HT1080 (cell line): Measurements from ENCODE around the gene CLCN1. TPM values are rescaled to one million over a fixed set of nuclear protein-coding genes. Genes with fewer than 3 reads are reported as not detected.

Experiments
- DNase-seq: peaks from one replicate; pipeline ENCODE4 v3.0.0-alpha.2; 2015; ENCODE audit warnings: low read depth
- total RNA-seq: library from RNA; depleted of rRNA; stranded (reverse); fragments of >200 nt; shearing (Covaris generic); gene quantifications from 2 replicates; pipeline ENCODE4 v1.2.3, GENCODE V29; 2014

Gene CLCN1
- total RNA-seq, 1 experiment from 2014 or later, result not detected

- no peak for DNase-seq
These were observed 46.5 kb downstream of the CLCN1 start, which contains the start of gene FAM131B for GRCh38 chr7:143362131-143363015. Gene FAM131B, minus strand, starts transcription at chr7:143362713. Its CDS starts 110 bp downstream, at chr7:143362603.

GRCh38 chr7:143363016-143363937 lies 47.4 kb downstream of the CLCN1 start:
- no peak for DNase-seq

GRCh38 chr7:143367972-143368371 lies 52.1 kb downstream of the CLCN1 start:
- DNase-seq, result peak; percentile 86

GRCh38 chr7:143368387-143368786 lies 52.5 kb downstream of the CLCN1 start:
- no peak for DNase-seq

- no peak for DNase-seq
These were observed 54.1 kb downstream of the CLCN1 start for GRCh38 chr7:143369678-143370651.

GRCh38 chr7:143372070-143372469 lies 56.2 kb downstream of the CLCN1 start:
- DNase-seq, result peak; percentile 91

GRCh38 chr7:143373255-143373794 lies 57.4 kb downstream of the CLCN1 start:
- DNase-seq, result no peak

GRCh38 chr7:143374561-143374960 lies 58.6 kb downstream of the CLCN1 start:
- DNase-seq, result no peak

- DNase-seq, result peak; percentile 77
These were observed 59.6 kb downstream of the CLCN1 start for GRCh38 chr7:143375298-143376034.

GRCh38 chr7:143376396-143376795 lies 60.5 kb downstream of the CLCN1 start:
- no peak for DNase-seq

GRCh38 chr7:143379611-143380259 lies 63.8 kb downstream of the CLCN1 start:
- DNase-seq, result no peak

- peak; percentile 86 for DNase-seq
These were observed 64.3 kb downstream of the CLCN1 start for GRCh38 chr7:143380260-143380645.

GRCh38 chr7:143380646-143381426 lies 64.9 kb downstream of the CLCN1 start, which contains the start of gene ZYX:
Gene ZYX, plus strand, starts transcription at chr7:143381345. Its CDS starts 227 bp downstream, at chr7:143381572.
- peak; percentile 86 for DNase-seq

GRCh38 chr7:143381427-143382125 lies 65.7 kb downstream of the CLCN1 start:
- no peak for DNase-seq

- no peak for DNase-seq
These were observed 66.3 kb downstream of the CLCN1 start for GRCh38 chr7:143382126-143382790.

- DNase-seq, result no peak
These were observed 67.1 kb downstream of the CLCN1 start for GRCh38 chr7:143382791-143383641.
